ENCODE data around the gene CLPTM1.

CLPTM1 gene

GRCh38 chr19:45011959-45012358 is 56.8 kb downstream of the CLPTM1 start:
- no peak overlapping the region for H3K4me3 ChIP-seq (ENCODE audit: control insufficient read depth, low read depth, low read length)
- no peak for TF ChIP-seq CTCF (IDR thresholded peaks at IDR 0.05; ENCODE audit: control insufficient read depth, insufficient read depth, low read depth, low read length, missing control alignments)
- DNase-seq (ENCODE audit: low read depth): no peak

- DNase-seq (ENCODE audit: low read depth): peak; percentile 69
- H3K4me3 ChIP-seq (ENCODE audit: control insufficient read depth, low read depth, low read length): no peak overlapping the region
- peak; percentile 86 for TF ChIP-seq CTCF (IDR thresholded peaks at IDR 0.05; ENCODE audit: control insufficient read depth, insufficient read depth, low read depth, low read length, missing control alignments)
These were observed 61.5 kb downstream of the CLPTM1 start for GRCh38 chr19:45016388-45017314.

GRCh38 chr19:45019187-45019586 is 64.0 kb downstream of the CLPTM1 start:
- no peak overlapping the region for H3K4me3 ChIP-seq (ENCODE audit: control insufficient read depth, low read depth, low read length)
- no peak for DNase-seq (ENCODE audit: low read depth)
- TF ChIP-seq CTCF (IDR thresholded peaks at IDR 0.05; ENCODE audit: control insufficient read depth, insufficient read depth, low read depth, low read length, missing control alignments): no peak

DNA sequence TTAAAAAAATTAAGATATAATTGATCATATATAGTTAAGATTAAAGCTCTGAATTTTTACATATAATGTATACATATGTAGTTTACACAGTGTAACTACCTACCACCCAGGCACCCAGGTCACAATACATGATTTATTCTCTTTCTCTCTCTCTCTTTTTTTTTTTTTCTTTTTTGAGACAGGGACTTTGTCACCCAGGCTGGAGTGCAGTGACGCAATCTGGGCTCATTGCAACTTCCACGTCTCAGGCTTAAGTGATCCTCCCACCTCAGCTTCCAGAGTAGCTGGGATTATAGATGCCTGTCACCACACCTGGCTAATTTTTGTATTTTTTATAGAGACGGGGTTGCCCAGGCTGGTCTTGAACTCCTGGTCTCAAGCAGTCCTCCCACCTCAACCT is 64.9 kb downstream of the CLPTM1 start:
- no peak for TF ChIP-seq CTCF (IDR thresholded peaks at IDR 0.05; ENCODE audit: control insufficient read depth, insufficient read depth, low read depth, low read length, missing control alignments)
- DNase-seq (ENCODE audit: low read depth): no peak
- H3K4me3 ChIP-seq (ENCODE audit: control insufficient read depth, low read depth, low read length): no peak overlapping the region

DNA sequence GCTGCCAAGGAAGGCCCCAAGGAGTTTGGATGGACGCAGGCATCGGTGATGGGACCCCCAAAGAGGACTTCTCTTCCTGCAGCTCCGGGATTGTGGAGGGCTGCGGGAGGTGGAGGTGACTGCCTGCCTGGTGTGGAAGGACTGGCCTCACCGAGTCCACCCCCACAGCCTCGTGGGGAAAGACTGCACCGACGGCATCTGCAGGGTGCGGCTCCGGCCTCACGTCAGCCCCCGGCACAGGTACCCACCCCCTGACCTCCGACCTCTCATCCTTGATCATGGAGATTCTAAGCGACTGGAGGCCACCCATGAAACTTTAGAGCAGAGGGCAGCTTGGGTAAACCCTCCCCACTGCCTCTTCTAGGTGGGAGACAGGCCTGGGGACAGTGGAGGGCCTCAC is 66.8 kb downstream of the CLPTM1 start:
- no peak for DNase-seq (ENCODE audit: low read depth)
- no peak overlapping the region for H3K4me3 ChIP-seq (ENCODE audit: control insufficient read depth, low read depth, low read length)
- TF ChIP-seq CTCF (IDR thresholded peaks at IDR 0.05; ENCODE audit: control insufficient read depth, insufficient read depth, low read depth, low read length, missing control alignments): no peak

GRCh38 chr19:45023048-45023447 is 67.9 kb downstream of the CLPTM1 start:
- DNase-seq (ENCODE audit: low read depth): no peak
- H3K4me3 ChIP-seq (ENCODE audit: control insufficient read depth, low read depth, low read length): no peak overlapping the region
- no peak for TF ChIP-seq CTCF (IDR thresholded peaks at IDR 0.05; ENCODE audit: control insufficient read depth, insufficient read depth, low read depth, low read length, missing control alignments)
